GM19455 (cell line): Measurements from ENCODE around the gene RPAP3.

Experiments
- ATAC-seq: cut with Tn5 transposase; IDR thresholded peaks from one replicate; pipeline ENCODE4 v1.9.1; 2021; ENCODE audit not compliant: unreplicated experiment

Gene RPAP3

DNA sequence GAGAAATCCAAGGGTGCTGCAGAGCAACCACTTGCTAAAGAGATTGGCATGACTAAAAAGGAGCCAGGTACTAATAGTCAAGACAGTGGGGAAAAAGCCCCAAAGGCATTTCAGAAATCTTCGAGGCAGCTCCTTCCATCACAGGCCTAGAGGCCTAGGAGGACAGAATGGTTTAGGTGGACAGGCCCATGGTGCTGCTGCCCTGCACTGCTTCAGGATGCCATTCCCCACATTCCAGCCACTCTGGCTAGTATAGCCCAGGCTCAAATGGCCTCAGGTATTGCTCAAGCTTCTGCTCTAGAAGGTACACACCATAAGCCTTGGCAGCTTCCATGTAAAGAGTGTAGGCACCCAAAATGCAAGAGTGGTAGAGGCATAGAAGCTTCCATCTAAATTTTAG, 92.9 kb downstream of the RPAP3 start:
- ATAC-seq = no peak

DNA sequence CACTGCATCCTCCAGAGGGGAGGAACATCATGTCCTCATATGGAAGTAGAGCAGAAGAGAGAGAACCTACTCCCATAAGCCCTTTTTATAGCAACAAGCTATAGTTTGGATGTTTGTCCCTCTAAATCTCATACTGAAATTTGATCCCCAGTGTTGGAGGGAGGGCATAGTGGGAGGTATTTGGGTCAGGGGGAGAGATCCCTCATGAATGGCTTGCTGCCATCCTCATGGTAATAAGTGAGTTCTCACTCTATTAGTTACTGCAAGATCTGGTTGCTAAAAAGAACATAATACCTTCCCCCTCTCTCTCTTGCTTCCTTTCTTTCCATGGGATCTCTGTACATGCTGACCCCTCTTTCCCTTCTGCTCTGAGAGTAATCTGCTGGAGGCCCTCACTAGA, 93.9 kb downstream of the RPAP3 start:
- ATAC-seq = no peak
